ENCODE measurements around the gene THPO. TPM values are rescaled to one million over a fixed set of nuclear protein-coding genes. Genes with fewer than 3 reads are reported as not detected.

The THPO gene
- total and polyA plus RNA-seq, 4 donors, result 0.17 to 0.31 (median 0.20) TPM

DNA sequence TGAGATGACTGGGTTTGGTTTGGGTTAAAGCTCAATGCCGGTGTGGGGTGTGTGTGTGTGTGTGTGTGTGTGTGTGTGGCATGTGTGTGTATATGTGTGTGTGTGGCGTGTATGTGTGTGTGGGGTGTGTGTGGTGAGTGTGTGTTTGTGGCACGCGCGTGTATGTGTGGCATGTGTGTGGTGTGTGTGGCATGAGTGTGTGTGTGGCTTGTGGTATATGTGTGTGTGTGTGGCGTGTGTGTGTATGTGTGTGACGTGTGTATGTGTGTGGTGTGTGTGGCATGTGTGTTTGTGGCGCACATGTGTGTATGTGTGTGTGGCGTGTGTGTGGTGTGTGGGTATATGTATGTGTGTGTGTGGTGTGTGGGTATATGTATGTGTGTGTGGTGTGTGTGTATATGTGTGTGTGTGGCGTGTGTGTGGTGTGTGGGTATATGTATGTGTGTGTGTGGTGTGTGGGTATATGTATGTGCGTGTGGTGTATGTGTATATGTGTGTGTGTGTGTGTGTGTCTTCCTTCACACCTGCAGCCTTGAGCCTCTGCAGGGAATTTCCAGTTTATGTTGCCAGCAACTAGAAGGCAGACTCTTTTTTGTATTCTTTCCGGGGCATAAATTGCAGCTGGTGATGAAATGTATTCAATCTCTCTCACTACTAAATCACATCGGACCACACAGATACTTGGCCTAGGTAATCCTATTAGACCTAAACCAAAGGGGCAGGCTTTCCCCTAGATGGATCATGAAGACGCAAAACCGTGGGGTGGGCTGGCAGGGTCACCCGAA lies 36.6 kb upstream of the THPO start:
- no peak overlapping the region for H3K9ac ChIP-seq (ENCODE audit: insufficient read depth in 1 of 2, low read length in 2 of 2)
- DNase-seq, result no peak
- H3K4me3 ChIP-seq, result no peak overlapping the region
- no peaks in the 10 kb centered on the region for H3K9me3 ChIP-seq (ENCODE audit: control insufficient read depth in 4 of 4, insufficient read depth in 3 of 4, low read length in 3 of 4)
- ATAC-seq (ENCODE audit: insufficient read depth, low FRiP score), result no peak
- no peak for TF ChIP-seq CTCF (IDR thresholded peaks at IDR 0.05; ENCODE audit: control extremely low read depth, extremely low read depth)
- H3K27me3 ChIP-seq (ENCODE audit: control insufficient read depth in 3 of 3, insufficient read depth in 3 of 3, low read length in 2 of 3), result peaks cover 0 to 2% (median 0%) of the 10 kb centered on the region in 3 donors
- H3K27ac ChIP-seq (ENCODE audit: low read depth in 1 of 2, low read length in 1 of 2), result no peak overlapping the region
- H3K4me1 ChIP-seq (ENCODE audit: control insufficient read depth in 5 of 5, insufficient read depth in 5 of 5, low read length in 5 of 5), result no peaks in the 10 kb centered on the region
- 91 to 93% methylated on average over 16 of the region's 16 CpGs for WGBS, 2 donors
- H3K36me3 ChIP-seq (ENCODE audit: control insufficient read depth in 4 of 4, insufficient read depth in 4 of 4, low read length in 4 of 4), result no peaks in the 10 kb centered on the region

GRCh38 chr3:184409946-184410500 lies 32.0 kb upstream of the THPO start:
- Histone ChIP-seq H3K27me3 (ENCODE audit: control insufficient read depth in 3 of 3, insufficient read depth in 3 of 3, low read length in 2 of 3) (peaks cover 0 to 2% (median 0%) of the 10 kb centered on the region in 3 donors), H3K9ac (ENCODE audit: insufficient read depth in 1 of 2, low read length in 2 of 2) (no peak overlapping the region), H3K27ac (ENCODE audit: low read depth in 1 of 2, low read length in 1 of 2) (no peak overlapping the region), H3K4me3 (no peak overlapping the region), H3K9me3 (ENCODE audit: control insufficient read depth in 4 of 4, insufficient read depth in 3 of 4, low read length in 3 of 4) (no peaks in the 10 kb centered on the region), H3K4me1 (ENCODE audit: control insufficient read depth in 5 of 5, insufficient read depth in 5 of 5, low read length in 5 of 5) (no peaks in the 10 kb centered on the region), H3K36me3 (ENCODE audit: control insufficient read depth in 4 of 4, insufficient read depth in 4 of 4, low read length in 4 of 4) (no peaks in the 10 kb centered on the region)
- 77 to 85% methylated on average over 12 of the region's 12 CpGs for WGBS, 2 donors
- ATAC-seq (ENCODE audit: insufficient read depth, low FRiP score) (no peak), DNase-seq (no peak)
- no peak for TF ChIP-seq CTCF (IDR thresholded peaks at IDR 0.05; ENCODE audit: control extremely low read depth, extremely low read depth)

DNA sequence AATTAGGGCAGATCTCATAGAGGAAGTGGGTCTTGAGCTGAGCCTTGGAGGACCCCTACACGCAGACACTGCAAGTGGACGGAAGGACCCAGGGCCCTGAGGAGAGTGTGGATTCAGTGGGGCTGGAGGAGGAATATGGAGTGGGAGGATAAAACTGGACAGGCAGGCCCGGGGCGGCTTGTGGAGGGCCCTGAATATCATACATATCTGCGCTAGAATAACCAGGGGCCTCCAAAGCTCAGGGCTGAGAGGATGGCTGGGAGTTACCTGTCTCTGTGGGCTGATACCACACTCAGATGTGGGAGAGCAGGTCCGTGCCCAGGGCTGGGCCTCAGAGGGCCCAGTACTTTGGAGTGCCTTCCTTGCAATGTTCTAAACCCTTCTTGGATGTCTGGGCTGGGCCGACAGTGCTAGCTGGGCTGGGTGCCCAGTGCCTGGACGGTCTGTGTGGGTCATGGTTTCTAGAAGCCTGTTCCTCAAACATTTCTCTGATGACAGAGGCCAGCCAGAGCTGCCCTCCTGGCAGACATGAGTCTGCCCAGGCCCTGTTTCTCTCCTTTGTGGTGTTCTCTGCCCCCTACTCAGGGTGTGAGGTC lies 31.4 kb upstream of the THPO start:
- no peak for TF ChIP-seq CTCF (IDR thresholded peaks at IDR 0.05; ENCODE audit: control extremely low read depth, extremely low read depth)
- Histone ChIP-seq H3K4me3 (no peak overlapping the region), H3K36me3 (ENCODE audit: control insufficient read depth in 4 of 4, insufficient read depth in 4 of 4, low read length in 4 of 4) (no peaks in the 10 kb centered on the region), H3K27me3 (ENCODE audit: control insufficient read depth in 3 of 3, insufficient read depth in 3 of 3, low read length in 2 of 3) (no peaks in the 10 kb centered on the region), H3K9ac (ENCODE audit: insufficient read depth in 1 of 2, low read length in 2 of 2) (no peak overlapping the region), H3K9me3 (ENCODE audit: control insufficient read depth in 4 of 4, insufficient read depth in 3 of 4, low read length in 3 of 4) (no peaks in the 10 kb centered on the region), H3K27ac (ENCODE audit: low read depth in 1 of 2, low read length in 1 of 2) (no peak overlapping the region), H3K4me1 (ENCODE audit: control insufficient read depth in 5 of 5, insufficient read depth in 5 of 5, low read length in 5 of 5) (no peaks in the 10 kb centered on the region)
- ATAC-seq (ENCODE audit: insufficient read depth, low FRiP score) (no peak), DNase-seq (no peak)
- 84 to 92% methylated on average over 8 of the region's 8 CpGs for WGBS, 2 donors
